Retinal pigment epithelial cell (primary cell): ENCODE measurements around the gene VAMP8.
"Not testable (repeated sequence)": the region's sequence is repeated elsewhere in the genome, so short reads cannot be mapped to it uniquely, and the experiment has no call there.

Source experiments
- DNase-seq: peaks from one replicate; pipeline ENCODE4 v3.0.0-alpha.2; 2010; ENCODE audit warnings: low read depth
- H3K4me3 ChIP-seq: 2 replicates; pipeline ENCODE4 v1.5.1; 2011; ENCODE audit warnings: mild to moderate bottlenecking, low read length, control low read depth, moderate library complexity
- CTCF ChIP-seq: conservative IDR thresholded peaks from 2 replicates; pipeline ENCODE4 v1.5.1; 2011; ENCODE audit warnings: low read depth, low read length, control low read depth, inconsistent platforms

The VAMP8 gene

GRCh38 chr2:85589181-85589580, 11.8 kb downstream of the VAMP8 start:
- no peak for DNase-seq
- no peak overlapping the region for H3K4me3 ChIP-seq
- no peak for TF ChIP-seq CTCF

GRCh38 chr2:85589982-85590791, 12.8 kb downstream of the VAMP8 start:
- H3K4me3 ChIP-seq: no peak overlapping the region
- TF ChIP-seq CTCF: no peak
- DNase-seq: peak; percentile 57

GRCh38 chr2:85590950-85591349, 13.6 kb downstream of the VAMP8 start:
- no peak overlapping the region for H3K4me3 ChIP-seq
- no peak for DNase-seq
- no peak for TF ChIP-seq CTCF

- H3K4me3 ChIP-seq: no peak overlapping the region
- no peak for TF ChIP-seq CTCF
- DNase-seq: no peak
Observed at GRCh38 chr2:85591563-85591962, 14.2 kb downstream of the VAMP8 start.

GRCh38 chr2:85592299-85592698, 14.9 kb downstream of the VAMP8 start:
- not testable (repeated sequence) for H3K4me3 ChIP-seq, DNase-seq

GRCh38 chr2:85593023-85593422, 15.6 kb downstream of the VAMP8 start:
- H3K4me3 ChIP-seq: no peak overlapping the region
- TF ChIP-seq CTCF: no peak
- DNase-seq: no peak

GRCh38 chr2:85594715-85595300, 17.4 kb downstream of the VAMP8 start:
- no peak for DNase-seq
- no peak for TF ChIP-seq CTCF
- H3K4me3 ChIP-seq: peak overlapping the region; percentile 97
